Measurements from ENCODE around the gene APBB1. TPM values are rescaled to one million over a fixed set of nuclear protein-coding genes. Genes with fewer than 3 reads are reported as not detected.

APBB1 gene
- total RNA-seq, 1 donor from 2014 or later: 57.7 TPM

GRCh38 chr11:6391537-6392134 lies 27.3 kb downstream of the APBB1 start:
- H3K9me3 Mint-ChIP-seq (ENCODE audit: unreplicated experiment): no peaks in the 10 kb centered on the region
- H3K27me3 Mint-ChIP-seq (ENCODE audit: unreplicated experiment): no peaks in the 10 kb centered on the region
- H3K4me3 Mint-ChIP-seq (ENCODE audit: unreplicated experiment): peak overlapping the region; percentile 87
- no peak for DNase-seq (ENCODE audit: extremely low spot score, unreplicated experiment)
- H3K36me3 Mint-ChIP-seq (ENCODE audit: unreplicated experiment): peaks cover 14% of the 10 kb centered on the region
- H3K4me1 Mint-ChIP-seq (ENCODE audit: unreplicated experiment): peaks cover 47% of the 10 kb centered on the region
- no peak overlapping the region for H3K27ac Mint-ChIP-seq (ENCODE audit: unreplicated experiment)
- no peak for TF ChIP-seq CTCF (IDR thresholded peaks at IDR 0.05)

GRCh38 chr11:6390718-6391469 lies 28.0 kb downstream of the APBB1 start:
- TF ChIP-seq CTCF (IDR thresholded peaks at IDR 0.05): no peak
- no peaks in the 10 kb centered on the region for H3K27me3 Mint-ChIP-seq (ENCODE audit: unreplicated experiment)
- peaks cover 8% of the 10 kb centered on the region for H3K36me3 Mint-ChIP-seq (ENCODE audit: unreplicated experiment)
- peaks cover 47% of the 10 kb centered on the region for H3K4me1 Mint-ChIP-seq (ENCODE audit: unreplicated experiment)
- no peak for DNase-seq (ENCODE audit: extremely low spot score, unreplicated experiment)
- H3K27ac Mint-ChIP-seq (ENCODE audit: unreplicated experiment): peak overlapping the region; percentile 79
- peak overlapping the region; percentile 87 for H3K4me3 Mint-ChIP-seq (ENCODE audit: unreplicated experiment)
- no peaks in the 10 kb centered on the region for H3K9me3 Mint-ChIP-seq (ENCODE audit: unreplicated experiment)

DNA sequence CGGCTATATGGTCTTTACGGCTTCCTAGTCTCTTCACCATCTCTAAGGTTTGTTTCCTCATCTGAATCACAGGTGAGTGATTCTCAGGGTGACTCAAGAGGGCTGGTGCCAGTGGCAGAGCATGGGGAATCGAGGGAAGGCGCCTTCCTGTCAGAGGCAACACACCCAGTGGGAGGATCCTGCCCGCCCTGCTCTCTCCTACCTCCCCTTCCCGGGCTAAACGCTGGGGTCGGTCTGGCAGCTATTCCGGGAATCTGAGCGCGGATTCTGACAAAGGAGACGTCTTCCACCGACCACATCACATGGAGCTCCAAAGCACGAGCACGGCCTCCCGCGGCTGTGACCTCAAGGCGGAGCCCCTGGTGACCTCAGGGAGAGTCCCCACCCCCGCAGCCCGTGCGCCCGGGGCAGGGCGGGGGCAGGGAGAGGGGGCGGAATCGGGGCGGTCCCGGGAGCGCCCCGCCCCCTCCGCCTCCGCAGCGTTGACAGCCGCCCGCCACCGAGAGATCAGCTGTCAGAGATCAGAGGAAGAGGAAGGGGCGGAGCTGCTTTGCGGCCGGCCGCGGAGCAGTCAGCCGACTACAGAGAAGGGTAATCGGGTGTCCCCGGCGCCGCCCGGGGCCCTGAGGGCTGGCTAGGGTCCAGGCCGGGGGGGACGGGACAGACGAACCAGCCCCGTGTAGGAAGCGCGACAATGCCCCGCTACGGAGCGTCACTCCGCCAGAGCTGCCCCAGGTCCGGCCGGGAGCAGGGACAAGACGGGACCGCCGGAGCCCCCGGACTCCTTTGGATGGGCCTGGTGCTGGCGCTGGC lies 28.8 kb downstream of the APBB1 start, which contains the start of gene SMPD1:
Gene SMPD1 (plus strand): TSS at position 570 of the 813 bp plus-strand sequence. CDS start 125 bp downstream, at position 695.
- peak; percentile 95 for DNase-seq (ENCODE audit: extremely low spot score, unreplicated experiment)
- no peak for TF ChIP-seq CTCF (IDR thresholded peaks at IDR 0.05)
- Mint-ChIP-seq H3K27ac (ENCODE audit: unreplicated experiment) (peak within 1 kb of the TSS; percentile 88), H3K4me3 (ENCODE audit: unreplicated experiment) (peak within 1 kb of the TSS; percentile 87), H3K27me3 (ENCODE audit: unreplicated experiment) (no peaks in the 10 kb centered on the region), H3K4me1 (ENCODE audit: unreplicated experiment) (peaks cover 47% of the 10 kb centered on the region), H3K36me3 (ENCODE audit: unreplicated experiment) (peaks cover 7% of the 10 kb centered on the region), H3K9me3 (ENCODE audit: unreplicated experiment) (no peaks in the 10 kb centered on the region)

GRCh38 chr11:6388748-6389147 lies 30.1 kb downstream of the APBB1 start:
- peak overlapping the region; percentile 66 for H3K27ac Mint-ChIP-seq (ENCODE audit: unreplicated experiment)
- no peak for TF ChIP-seq CTCF (IDR thresholded peaks at IDR 0.05)
- DNase-seq (ENCODE audit: extremely low spot score, unreplicated experiment): no peak
- H3K27me3 Mint-ChIP-seq (ENCODE audit: unreplicated experiment): no peaks in the 10 kb centered on the region
- peaks cover 47% of the 10 kb centered on the region for H3K4me1 Mint-ChIP-seq (ENCODE audit: unreplicated experiment)
- peaks cover 7% of the 10 kb centered on the region for H3K36me3 Mint-ChIP-seq (ENCODE audit: unreplicated experiment)
- H3K4me3 Mint-ChIP-seq (ENCODE audit: unreplicated experiment): peak overlapping the region; percentile 87
- H3K9me3 Mint-ChIP-seq (ENCODE audit: unreplicated experiment): no peaks in the 10 kb centered on the region

Measured in osteocyte (in vitro differentiated cells).